DMS53 treated with DMSO at 0.1 percent for 48 hours (cell line): ENCODE data around the gene GLIPR2.
"Not testable (repeated sequence)": the region's sequence is repeated elsewhere in the genome, so short reads cannot be mapped to it uniquely, and the experiment has no call there.

Experiments
- DNase-seq: peaks from one replicate; lab custom pipeline; 2025; ENCODE audit not compliant: unreplicated experiment; lab: John Stamatoyannopoulos, UW

GLIPR2 gene

GRCh38 chr9:36121971-36122370, 14.6 kb upstream of the GLIPR2 start:
- no peak for DNase-seq

GRCh38 chr9:36123515-36123914, 13.0 kb upstream of the GLIPR2 start:
- DNase-seq, result no peak

DNA sequence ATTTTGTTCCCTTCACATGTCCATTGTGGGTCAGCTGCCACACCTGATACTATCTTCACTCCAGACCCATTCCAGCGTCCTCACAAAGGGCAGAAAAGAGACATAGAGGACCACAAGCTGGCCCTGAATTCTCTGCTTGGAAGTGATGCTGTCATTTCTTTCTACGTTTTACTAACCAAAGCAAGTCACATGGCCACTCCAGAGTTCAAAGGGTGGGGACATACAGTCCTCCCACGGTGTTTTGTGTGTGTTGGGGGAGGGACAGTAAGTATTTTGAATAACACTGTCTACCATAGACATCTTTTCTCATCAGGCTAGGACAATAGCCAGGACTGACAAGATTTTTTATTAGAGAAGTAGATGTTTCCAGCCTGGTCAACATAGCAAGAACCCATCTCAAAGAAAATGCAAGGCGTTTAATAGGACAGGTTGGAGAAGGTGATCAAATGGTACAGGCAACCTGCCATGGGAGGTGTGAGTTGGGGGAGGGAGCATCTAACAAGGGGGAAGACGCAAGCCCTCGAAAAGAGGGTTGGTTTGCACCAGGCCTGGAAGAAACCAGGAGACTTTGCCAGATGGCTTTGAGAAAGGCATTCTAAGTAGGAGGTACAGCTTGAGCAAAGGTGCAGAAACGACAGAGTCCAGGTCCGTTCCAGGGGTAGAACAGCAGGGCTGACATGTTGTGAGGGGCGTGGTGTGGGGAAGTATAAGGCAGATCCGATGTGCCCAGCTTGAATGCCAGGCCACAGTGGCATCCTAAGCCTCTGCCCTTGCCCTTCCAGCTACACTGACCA, 11.3 kb upstream of the GLIPR2 start:
- DNase-seq, result no peak

DNA sequence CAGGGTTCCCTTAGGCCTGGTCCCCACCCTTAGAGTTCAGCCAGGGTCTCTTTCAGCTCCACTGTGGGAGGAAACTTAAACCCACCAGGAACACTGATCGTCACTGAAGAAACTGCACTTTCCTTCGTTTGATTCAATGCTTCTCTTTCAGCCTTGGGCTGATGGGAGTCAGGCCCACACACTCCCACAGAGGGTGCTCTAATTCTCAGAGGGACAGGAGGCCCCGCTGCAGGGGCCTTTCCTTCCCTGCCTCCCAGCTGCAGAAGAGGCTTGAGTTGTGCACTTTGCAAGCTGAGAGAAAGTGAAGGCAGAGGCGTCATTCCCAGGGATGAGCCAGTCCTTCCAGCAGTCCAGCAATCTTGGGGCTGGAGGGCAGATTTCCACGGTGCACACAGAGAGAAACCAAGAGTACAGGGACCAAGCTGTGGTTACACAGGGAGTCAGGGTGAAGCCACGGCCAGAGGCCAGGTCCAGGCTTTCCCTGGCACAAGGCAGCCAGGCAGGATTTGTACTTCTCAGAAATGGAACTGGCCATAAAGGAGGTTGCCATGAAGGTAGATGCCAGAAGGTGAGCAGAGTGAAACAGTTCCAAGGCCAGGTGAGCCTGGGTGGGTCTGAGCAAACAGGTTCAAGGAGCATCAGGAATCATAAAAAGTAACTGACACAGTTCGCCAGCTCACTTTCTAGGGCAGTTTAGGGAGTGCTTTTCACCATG, 10.4 kb upstream of the GLIPR2 start:
- DNase-seq, result no peak

DNA sequence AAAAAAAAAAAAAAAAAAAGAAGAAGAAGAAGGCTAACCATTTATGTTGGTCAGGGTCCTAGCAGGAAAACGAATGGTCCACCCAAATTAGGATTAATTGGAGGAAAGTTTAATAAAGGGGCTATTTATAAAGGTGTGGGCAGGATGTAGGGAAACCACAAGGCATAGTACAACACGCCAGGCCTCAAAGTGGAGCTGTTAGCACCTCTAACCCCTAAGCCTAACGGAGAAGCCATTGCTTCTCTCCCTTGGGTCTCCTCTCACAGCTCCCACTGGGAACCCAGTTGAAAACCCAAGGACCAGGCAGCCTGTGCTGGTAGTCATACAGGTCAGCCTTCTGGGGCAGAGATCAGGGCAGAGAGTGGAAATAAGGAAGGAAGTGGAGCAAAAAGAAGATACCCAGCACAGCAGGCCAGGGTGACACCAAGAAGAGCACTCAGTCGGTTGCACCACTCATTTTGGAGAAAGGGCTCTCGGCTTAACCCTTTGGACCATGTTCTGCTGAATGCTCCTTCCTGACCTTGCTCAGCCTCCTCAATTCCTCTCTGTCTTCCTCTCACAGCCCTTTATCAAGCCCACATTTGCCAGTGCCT, 8.8 kb upstream of the GLIPR2 start:
- no peak for DNase-seq

GRCh38 chr9:36128349-36128748, 8.2 kb upstream of the GLIPR2 start:
- no peak for DNase-seq

DNA sequence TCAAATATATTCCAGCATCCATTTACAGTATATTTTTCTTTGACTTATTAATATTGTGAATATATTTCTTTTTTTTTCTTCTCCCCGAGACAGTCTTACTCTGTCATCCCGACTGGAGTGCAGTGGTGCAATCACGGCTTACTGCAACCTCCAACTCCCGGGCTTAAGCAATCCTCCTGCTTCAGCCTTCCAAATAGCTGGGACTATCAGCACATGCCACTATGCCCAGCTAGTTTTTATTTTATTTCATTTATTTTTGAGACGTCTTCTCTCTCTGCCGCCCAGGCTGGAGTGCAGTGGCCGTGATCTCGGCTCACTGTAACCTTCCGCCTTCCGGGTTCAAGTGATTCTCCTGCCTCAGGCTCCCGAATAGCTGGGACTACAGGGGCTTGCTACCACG, 7.4 kb upstream of the GLIPR2 start:
- no peak for DNase-seq

DNA sequence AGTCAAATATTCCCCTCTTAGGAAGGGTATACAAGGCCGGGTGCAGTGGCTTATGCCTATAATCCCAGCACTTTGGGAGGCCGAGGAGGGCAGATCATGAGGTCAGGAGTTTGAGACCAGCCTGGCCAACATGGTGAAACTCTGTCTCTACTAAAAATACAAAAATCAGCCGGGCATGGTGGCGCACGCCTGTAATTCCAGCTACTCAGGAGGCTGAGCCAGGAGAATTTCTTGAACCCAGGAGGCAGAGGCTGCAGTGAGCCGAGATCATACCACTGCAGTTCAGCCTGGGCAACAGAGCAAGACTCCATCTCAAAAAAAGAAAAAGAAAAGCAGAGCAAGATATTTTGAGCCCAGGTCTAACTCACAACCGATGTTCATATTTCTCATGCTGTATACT, 4.9 kb upstream of the GLIPR2 start:
- not testable (repeated sequence) for DNase-seq

GRCh38 chr9:36132086-36132485, 4.4 kb upstream of the GLIPR2 start:
- no peak for DNase-seq

DNA sequence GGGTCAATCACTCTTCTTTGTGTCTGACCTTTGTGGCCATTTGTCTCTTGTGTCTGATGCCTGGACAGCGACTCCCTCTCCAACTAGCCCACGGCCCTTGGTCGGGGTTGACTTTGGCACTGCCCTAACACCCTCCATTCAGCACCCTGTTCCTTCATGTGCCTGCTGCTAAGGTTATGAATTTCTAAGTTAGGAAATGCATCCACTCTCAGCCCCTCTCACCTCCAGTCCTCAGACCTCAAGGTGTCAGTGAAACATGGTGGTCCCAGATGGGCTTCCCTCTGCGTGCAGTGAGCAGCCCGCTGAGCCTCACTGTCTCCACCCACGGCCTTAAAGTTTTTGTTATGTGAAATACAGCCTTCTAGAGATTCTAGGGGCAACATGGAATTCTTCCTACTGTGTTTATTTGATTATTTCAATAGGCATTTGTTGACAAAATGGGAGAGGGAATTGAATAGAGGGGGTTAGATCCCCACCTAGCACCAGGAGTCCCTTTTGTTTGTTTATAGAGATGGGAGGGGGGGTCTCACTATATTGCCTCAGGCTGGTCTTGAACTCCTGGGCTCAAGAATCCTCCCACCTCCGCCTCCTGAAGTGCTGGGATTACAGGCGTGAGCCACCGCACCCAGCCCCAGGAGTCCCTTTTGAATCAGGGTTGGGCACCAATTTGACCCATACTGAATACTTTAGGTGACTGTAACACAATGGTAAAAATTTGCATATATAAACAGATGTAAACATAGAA, 1.6 kb upstream of the GLIPR2 start:
- no peak for DNase-seq

DNA sequence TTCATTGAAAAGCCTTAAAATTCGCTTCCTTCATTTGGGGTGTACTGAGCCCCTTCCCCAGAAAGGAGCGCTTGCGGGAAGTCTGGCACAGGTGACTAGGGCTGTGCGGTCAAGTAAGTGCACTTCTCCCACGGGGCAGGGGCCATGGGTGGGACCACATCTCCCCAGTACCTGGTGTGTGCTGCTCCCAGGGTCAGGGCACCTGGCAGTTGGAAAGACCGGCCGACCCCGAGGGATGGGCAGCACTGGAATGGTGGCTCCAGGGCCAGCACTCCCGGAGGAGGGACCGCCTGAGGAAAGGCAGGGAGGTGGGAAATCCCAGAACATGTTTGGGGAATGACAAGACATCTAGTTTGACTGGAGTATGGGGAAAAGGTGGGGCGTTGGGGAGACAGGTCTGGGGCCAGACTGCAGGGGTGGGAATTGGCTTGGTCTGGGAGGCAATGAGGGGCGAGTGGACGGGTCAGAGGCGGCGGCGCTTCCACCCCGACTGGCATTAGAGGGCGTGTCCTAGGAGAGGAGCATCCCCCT, 727 bp upstream of the GLIPR2 start:
- no peak for DNase-seq

- DNase-seq, result no peak
These were observed 410 bp downstream of the GLIPR2 start for GRCh38 chr9:36136894-36137391.

GRCh38 chr9:36137392-36138004, 965 bp downstream of the GLIPR2 start:
- no peak for DNase-seq

GRCh38 chr9:36138496-36138895, 2.0 kb downstream of the GLIPR2 start:
- DNase-seq, result no peak

GRCh38 chr9:36138901-36139300, 2.4 kb downstream of the GLIPR2 start:
- no peak for DNase-seq

DNA sequence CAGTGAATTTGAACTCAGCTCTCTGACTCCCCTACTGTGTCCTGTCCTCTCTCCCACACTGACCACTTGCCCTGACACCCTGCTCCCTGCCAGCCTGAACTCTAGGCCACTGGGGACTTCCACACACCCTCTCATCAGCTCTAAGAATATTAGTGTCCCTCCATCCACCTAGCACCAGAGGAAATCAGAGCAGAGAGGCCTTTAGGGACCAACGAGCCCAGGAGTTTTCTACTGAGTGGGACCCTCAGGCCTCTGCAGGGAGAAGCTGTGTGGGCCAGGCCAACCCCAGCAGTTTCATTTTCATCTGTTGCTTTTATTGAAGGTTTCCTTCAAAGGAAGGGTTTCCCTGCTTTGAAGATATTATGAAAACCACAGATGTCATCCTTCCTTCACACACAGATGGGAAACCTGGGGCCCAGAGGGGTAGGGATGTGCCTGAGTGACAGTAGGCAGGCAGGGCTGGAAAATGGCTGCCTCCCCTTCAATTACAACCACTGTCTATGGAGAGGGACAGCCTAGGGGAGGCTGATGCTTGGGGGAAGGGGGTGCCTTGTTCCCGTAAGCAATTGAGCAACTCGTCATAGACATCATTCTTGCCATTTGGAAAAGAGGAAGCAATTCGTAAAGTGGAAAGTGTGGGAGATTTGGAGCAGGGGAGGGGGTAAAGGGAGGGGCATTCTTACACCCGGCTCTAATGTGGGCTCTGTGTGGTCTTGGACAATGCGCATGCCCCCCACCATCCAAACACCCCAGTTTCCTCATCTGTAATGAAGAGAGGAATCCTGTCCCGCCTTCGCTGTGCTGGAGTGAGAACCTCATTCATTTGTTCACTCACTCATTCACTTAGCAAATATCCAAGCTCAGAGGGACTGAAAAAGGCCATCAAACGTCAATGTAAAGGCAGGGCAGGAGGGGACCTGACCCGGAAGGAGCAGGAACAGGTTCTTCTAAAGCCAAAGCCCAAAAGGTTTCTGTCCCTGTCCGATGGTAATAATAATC, 3.9 kb downstream of the GLIPR2 start:
- DNase-seq, result no peak

- no peak for DNase-seq
These were observed 4.8 kb downstream of the GLIPR2 start for GRCh38 chr9:36141288-36141687.

DNA sequence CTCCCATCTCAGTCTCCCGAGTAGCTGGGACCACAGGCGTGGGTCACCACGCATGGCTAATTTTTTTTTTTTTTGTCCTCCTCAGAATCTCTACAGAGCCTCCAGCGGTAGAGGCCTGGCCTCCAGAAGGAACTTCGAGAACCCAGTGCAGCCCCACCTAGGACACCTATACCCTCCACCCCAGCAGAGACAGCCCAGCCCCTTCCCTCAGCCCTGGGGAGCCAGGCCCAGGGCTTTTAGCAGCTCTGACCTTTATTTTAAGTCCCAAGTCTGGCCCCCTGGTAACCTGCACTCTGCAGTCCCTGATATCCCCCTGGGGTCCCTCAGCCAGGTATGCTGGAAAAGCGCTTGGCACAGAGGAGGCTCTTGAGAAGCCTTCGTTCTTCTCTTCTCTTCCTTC, 5.2 kb downstream of the GLIPR2 start:
- no peak for DNase-seq

DNA sequence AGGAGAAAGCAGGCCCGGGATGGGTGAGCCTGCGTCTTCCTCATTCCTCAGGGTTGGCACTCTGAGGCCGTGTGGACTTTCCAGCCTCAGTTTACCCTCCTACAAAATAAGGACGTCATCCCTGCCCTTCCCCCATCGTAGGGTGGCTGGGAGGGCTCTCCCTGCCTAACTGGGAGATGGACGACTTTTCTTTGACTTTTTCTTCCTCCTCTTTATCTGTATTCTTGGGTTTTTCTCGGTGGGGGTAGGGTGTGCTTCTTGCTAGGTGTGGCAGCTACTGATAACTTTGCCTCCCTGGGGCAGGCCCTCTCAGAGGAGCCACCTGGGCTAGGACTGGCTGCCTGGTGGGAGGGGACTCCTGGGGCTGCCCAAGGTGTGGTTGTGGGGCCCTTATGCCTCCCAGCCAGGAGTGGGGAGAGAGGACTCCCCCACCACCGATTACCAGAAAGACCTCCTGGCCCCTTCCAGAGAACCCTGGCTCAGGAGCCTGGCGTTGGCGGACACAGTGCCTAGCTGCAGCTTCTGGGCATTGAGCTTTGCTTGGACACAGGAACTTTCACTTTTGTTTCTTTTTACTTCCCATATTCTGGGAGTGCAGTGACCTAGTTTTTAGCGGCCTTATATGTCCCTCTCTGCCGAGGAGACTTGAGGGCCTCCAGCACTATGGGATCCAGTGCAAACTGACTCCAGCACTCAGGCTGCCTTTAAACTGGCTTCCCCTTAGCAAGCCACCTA, 6.1 kb downstream of the GLIPR2 start:
- no peak for DNase-seq
